NAMALWA (cell line): ENCODE data around the gene PLK2.
A peak's percentile ranks its signal among the peaks of the same experiment; 100 is the strongest.

Experiments used
- DNase-seq: peaks from one replicate; pipeline ENCODE4 v3.0.0-alpha.2; 2015; ENCODE audit warnings: low spot score

PLK2 gene

DNA sequence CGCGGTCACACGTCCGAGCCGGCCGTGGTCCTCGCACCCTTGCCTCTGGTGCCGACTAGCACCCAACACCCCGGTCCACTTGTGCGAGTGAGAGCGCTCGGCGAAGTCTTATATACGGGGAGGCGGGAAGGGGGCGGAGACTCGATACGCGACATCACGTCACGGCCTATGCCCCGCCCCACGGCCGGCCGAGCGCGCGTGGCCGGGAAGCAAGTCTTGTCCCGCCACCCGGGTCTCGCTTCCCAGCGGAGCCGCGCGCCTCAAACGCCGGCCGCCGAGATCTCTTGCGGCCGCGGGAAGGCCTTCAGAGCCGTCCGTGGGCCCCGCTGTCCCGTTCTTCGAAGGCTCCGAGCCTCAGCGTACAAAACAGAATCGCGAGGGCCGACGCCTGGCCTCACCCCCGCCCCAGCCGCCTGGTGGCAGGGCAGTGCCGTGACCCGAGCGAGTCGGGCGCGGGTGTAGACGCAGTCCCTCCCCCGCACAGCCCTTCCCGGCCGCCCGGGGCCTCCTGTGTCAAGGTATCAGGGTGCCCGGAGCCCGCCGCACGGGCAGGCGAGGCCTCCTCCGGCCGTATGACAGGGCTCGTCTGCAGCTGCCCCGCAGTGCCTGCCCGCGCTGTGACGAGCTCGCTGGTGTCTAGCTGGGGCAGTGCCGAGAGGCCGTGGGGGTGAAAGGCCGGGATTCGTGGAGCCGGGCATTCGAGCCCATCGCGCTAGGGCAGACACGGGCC, at the start of gene PLK2:
Gene PLK2, minus strand, starts transcription at position 85 of the 730 bp plus-strand sequence. CDS start 127 bp downstream, outside the sequence.
- DNase-seq, result no peak

DNA sequence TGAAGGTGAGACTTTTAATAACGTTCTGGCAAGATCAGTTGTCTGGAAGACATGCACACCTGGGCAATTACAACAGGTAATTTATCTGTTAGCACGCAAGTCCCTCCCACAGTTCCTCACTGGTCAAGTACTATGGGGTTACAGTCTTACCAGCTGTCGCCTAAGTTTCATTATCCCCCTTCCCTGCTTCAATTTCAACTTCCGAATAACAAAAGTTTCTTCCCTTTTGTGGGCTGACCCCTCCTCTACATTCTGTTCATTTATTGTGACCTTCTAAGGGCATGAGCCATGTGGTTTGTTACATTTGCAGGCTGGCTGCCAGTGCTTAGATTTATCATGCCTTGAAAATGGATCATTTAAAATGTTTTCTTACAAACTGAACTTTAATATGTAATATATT, 47.8 kb upstream of the PLK2 start:
- no peak for DNase-seq

DNA sequence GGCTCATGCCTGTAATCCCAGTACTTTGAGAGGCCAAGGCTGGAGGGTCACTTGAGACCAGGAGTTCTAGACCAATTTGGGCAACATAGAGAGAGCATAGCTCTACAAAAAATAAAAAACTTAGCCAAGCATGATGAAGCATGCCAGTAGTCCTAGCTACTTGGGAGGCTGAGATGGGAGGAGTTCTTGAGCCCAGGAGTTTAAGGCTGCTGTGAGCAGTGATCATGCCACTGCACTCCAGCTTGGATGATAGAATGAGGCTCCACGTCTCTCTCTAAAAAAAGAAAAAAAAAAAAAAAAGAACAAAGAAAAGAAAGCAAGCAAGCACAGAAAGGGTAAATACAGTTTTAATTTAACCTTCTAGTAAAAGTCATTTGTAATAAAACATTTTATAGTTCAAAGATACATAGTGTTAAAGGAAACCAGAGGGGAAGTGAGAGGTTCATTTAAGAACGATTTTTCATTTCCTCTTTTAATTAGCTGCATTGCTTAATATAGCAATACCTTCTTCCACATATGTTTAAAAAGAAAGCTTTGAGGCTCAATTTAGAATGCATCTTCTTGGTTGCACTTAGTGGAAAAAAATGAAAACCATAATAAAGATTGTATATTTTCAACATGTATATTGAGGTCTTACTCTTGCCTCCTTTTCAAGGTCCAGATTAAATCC, 46.2 kb upstream of the PLK2 start:
- DNase-seq, result no peak

DNA sequence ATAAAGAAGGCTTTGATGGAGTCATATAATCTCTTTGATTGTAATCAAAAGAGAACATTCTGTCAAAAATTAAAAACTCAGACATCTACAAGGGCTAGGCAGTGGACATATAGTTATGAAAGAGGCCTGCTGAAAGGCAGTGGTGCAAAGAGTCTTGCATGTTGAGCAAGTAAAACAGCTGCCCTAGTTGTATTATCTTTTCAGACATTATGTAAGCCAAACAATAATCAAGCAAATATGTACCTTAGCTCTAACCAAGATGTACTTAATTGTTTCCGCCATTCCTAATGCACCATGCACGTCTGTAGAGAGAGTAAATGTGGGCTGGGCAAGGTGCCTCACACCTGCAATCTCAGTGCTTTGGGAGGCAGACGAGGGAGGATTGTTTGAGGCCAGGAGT, 45.6 kb upstream of the PLK2 start:
- DNase-seq, result no peak

DNA sequence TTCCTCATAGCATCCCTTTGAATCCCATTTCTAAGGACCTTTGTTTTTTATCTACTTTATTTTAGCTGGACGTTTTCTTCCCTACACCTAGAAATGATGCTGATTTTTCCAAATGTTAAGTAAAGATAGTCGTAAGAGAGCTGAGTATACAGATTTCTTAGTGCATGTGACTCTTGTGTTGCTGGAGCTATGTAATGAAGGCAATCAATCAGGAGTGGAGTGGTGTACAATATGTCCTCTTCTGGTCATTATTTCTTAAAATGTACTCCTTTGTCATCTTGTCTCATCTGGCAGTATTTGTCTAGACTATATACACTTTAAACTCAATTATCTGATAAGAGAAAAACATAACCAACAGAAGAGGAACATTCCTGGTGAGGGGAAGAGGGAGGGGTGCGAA, 44.9 kb upstream of the PLK2 start:
- no peak for DNase-seq

DNA sequence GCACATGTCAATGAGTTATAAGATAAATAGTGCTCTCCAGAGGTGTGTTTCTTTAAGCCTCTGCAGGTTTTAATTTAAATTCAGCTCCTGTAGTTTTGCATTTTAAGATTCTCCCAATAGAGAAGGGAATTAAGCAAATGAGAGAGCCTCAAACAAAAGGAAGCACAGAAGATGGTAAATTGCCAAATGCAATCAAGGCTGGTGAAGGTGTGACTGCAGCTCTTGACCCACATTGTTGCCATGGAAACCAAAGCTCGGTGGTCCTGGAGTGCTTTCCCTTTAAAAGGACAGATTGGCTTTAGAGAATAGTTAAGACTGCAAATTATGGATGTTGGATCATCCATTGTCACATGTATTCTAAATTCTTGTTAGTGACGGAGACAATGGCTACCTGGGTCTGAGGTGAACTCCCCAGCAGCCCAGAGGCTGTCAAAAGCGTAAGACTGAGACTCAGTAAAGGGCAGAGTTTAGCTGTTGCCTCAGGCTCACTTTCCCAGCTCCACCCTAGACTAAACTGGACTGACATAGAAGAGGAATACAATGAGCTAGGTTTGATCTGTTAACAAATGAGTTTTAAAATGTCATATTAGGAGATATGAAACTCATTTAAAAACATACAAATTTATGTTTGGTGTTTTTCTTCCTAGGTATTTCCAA, 43.6 kb upstream of the PLK2 start:
- no peak for DNase-seq

DNA sequence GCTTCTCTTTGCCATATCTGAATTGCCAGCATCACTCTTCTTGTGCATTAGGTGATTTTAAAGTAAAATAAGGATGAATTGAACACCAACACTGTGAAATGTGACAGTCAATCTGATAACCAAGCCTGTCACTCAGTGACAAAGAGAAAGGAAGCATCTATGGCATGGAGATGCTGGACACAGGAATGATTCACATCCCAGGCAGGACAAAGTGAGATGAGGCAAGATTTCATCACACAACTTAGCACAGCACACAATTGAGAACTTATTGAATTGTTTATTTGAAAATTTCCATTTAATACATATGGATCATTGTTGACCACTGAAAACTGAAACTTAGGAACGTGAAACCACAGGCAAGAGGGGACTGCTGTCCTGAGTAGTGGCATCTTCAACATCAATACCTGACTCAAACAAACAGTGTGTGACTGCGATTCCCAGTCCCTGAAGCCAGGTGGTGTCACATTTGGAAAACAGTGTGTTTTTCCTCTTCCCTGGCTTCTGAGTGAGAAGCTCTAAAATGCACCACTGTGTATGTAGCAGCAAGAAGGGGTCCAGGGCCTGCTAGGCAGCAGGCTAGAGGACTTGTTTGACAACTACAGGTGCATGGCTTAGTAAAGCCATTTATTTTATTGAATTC, 42.0 kb upstream of the PLK2 start:
- no peak for DNase-seq

DNA sequence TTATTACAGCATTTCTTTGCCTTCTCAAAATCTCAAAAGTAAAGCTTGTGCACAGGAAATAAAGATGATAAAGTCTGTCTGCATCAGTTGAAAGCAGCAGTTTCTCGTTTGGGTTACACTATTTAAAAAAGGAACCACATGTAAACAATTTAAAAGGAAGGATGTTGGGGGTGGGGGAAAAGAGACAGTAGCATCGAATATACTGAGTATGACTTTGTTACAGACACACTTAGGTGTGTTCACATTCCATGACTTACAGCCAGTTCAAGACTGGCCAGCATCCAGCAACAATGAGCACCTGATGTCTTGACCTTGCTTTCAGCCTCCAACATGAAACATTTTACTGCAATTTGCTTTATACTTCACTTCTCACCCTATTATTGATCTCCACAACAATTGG, 40.1 kb upstream of the PLK2 start:
- DNase-seq, result no peak

DNA sequence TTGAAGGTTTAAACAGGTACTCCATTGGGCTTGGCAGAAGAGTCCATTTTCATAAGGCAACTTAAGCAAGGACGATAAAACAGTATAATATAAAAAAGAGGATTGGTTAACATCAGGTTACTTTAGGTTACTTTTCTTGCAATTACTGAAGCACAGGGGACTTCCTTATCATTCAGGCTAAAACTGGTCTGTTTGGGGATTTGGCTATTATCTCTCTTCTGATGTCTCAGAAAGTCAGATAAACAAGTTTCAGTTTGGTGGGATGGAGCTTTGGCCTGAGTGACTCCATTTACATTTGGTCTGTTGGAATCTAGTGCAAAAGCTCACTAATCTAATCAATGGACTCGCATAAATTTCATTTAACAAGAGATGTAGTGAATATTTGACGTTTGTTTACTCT, 39.3 kb upstream of the PLK2 start:
- no peak for DNase-seq

DNA sequence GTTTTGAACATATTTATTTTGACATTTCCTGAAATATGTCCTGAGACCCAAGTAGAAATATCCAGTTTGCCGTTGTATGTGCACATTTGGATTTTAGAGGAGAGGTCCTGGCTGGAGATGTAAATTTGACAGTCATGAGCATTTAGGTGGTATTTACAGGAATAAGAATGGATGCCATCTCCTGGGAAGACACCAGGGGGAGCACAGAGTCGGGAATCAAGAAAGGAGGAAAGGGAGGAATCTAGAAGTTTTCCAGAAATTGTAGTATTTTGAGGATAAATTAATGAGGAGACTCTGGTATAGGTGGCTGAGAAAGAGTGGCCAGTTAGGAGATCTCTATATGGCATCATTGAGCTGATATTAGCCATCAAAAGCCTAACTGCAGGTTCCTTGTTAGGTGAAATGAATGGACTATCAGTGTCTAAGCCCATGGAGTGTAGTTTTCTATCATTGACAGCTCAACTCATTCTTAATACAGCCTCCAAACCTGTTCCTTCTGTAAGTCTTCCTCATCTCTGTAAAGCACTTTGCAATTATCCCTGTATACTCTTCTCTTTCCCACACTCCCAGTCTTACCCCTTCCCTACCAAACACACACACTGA, 38.6 kb upstream of the PLK2 start:
- DNase-seq, result no peak

DNA sequence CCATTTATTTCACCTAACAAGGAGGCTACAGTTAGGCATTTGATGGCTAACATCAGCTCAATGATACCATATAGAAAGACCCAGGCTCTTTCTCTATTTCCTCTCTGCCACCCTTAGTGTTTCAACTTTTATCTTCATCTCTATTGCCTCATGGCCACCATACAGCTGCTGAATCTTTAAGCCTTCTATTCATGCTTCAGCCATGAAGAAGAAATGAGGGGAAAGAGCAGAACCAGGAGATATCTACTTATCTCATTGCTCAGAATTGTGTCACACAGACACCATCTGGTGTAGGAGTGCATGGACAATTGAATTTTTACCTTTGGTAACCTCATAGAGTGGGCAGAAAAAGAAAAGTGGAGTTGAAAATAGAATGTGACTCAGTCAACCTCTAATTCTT, 38.0 kb upstream of the PLK2 start:
- DNase-seq, result no peak

DNA sequence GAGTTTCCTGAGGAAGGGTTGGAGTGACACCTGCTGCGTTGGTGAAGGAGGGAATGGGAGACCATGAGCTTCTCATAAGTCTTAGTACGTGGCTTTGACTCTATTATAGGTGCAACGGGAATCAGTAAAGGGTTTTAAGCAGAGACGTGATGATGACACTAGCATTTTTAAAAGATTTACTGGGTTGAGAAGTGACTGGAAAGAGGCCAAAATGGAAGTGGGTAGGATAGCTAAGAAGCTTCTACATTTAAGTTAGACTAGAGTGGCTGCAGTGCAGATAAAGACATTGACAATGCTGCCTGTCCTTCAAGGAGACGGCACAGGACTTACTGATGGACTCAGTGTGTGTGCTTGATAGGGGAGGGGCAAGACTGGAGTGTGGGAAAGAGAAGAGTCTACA, 37.5 kb upstream of the PLK2 start:
- DNase-seq, result no peak

DNA sequence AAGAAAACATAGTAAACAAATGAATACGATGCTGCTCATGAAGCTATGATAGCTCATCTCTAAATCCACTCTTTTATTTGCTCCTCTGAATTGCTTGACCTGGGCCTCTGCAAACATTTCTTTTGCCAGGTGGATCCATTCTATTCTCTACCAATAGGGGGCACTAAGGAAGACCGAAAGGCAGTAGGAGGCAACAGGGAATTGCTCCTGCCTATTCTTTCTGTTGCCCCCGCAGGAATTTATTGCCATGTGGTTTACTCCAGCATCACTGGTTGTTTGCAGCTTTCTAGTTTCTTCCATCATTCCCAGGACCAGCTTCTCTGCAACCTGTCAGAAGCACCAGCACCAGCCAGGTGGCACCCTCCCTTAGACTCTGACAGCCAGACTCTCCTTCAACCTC, 36.6 kb upstream of the PLK2 start:
- no peak for DNase-seq

DNA sequence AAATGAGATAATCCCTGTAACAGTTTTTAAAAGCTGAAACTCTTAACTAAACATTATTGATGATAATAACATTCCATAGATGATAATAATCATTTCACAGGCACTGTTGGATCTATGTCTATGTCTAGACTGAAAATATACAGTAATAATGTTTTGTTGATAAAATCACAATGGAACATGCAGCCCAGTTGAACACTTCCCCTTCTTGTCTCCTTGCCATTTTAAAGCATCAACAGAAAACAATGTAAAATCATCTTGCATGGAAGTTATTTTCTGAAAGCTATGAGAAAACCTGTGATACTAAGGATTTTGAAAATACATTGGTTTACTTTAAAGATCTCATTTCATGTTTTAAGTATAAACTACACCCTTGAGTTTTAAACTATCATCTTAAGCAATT, 33.3 kb upstream of the PLK2 start:
- DNase-seq, result no peak

DNA sequence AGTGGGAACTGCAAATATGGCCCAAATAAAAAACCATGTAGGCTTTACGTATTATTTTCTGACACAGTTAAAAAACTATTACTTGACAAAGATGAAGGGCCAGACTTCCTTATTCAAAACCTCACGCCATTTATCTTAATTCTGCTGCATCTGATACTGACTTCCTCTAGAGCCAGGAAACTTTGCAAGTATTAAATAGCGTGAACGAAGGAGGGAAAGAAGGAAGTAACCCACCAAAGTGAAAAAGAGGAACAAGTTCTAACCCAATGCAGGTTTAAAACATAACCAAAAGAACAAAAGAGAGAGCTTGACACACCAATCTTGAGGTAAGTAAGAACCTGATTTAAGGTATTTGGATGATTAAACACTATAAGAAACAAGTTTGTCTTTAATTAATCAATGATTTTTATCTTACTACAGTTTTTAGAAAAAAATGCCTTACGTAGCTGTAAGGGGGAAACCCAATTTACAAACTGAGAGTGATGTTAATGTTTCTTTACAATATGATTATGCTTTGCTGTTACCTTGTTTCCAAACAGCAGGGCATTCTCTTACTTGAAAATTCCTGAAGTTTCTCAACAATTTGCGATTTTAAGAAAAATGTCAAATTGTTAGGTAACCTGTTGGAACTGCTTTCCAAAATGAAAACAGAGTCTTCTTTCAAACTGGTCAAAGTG, 31.5 kb upstream of the PLK2 start, which contains the start of gene GAPT:
Gene GAPT, plus strand, starts transcription at position 220 of the 677 bp plus-strand sequence. CDS start 3,102 bp downstream, outside the sequence.
- DNase-seq, result peak; percentile 12

DNA sequence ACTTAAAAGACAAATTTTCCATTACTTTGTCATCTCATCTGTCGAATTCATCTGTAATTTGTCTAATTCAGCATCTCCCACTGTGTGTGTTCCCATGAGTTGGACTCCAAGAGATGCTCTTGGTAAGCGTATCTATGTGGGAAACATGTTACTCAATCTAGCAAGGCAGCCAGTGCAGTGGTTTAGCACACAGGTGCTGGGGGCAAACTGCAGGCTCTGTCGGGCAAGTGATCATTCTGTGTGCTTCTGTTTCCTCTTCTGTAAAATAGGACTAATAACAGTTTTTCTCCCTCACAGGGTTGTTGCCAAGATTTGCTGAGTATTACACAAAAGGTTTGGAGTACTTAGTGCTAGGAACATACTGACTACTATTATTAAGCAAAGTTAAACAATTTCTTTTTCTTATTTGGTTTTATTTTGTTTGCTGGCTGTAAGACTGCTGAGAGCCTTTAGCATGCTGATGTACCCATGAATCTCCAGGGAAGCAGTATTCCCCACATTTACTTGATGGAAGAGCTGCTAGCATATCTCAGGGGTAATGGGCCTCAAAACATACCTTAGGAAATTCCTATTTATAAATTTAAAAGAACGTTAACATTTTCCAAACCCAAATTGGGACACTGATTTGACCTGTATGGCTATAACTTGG, 30.6 kb upstream of the PLK2 start:
- no peak for DNase-seq

DNA sequence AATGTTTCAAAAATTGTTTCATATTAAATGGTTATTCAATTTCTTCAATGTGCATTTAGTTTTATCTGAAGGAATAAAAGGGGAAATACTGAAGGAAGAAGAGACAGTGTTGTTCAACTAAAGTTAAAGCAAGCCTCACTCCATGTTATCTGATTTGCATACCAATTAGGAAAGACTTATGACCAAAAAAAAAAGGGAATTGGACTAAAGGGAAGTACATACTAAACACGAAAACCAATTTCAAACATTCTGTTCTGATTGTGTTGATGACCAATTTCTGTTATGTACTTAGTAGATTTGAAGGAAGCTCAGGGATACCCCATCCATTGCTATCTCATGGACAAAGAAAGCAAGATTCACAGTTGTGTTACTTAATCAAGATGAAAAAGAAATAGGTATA, 26.4 kb upstream of the PLK2 start:
- no peak for DNase-seq

DNA sequence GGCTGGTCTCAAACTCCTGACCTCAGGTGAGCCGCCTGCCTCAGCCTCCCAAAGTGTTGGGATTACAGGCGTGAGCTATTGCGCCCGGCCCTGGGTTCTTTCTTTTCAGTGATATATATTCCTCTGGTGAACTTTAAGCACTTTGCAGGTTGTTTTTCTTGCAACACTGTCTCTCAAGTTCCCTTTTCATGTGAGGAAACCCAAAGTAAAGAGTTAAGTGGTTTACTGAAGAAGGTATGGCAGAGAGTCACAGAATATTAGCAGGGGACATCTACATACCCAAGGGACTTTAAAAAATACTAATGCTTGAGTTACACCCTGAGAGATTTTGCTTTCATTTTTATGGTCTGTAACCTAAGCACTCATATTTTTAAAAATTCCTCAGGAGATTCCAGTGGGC, 24.6 kb upstream of the PLK2 start:
- DNase-seq, result no peak

DNA sequence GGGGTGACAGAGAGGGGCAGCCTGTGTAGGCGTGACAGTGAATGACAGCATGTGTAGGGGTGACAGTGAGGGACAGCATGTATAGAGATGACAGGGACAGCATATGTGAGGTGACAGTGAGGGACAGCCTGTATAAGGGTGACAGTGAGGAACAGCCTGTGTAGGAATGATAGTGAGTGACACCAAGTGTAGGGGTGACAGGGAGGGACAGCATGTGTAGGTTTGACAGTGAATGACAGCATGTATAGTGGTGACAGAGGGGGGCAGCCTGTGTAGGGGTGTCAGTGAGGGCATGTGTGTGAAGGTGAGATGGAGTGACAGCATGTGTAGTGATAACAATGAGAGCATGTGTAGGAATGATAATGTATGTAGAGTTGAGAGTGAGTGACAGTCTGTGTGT, 22.6 kb upstream of the PLK2 start:
- no peak for DNase-seq

DNA sequence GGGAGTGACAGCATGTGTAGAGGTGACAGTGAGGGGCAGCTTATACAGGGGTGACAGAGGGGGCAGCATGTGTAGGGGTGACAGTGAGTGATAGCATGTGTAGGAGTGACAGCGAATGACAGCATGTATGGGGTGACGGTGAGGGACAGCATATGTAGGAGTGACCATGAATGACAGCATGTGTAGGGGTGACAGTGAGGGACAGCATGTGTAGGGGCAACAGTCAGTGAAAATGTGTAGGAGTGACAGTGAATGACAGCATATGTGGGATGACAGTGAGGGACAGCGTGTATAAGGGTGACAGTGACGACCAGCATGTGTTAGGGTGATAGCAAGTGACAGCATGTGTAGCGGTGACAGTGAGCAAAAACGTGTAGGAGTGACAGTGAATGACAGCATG, 21.9 kb upstream of the PLK2 start:
- DNase-seq, result no peak

DNA sequence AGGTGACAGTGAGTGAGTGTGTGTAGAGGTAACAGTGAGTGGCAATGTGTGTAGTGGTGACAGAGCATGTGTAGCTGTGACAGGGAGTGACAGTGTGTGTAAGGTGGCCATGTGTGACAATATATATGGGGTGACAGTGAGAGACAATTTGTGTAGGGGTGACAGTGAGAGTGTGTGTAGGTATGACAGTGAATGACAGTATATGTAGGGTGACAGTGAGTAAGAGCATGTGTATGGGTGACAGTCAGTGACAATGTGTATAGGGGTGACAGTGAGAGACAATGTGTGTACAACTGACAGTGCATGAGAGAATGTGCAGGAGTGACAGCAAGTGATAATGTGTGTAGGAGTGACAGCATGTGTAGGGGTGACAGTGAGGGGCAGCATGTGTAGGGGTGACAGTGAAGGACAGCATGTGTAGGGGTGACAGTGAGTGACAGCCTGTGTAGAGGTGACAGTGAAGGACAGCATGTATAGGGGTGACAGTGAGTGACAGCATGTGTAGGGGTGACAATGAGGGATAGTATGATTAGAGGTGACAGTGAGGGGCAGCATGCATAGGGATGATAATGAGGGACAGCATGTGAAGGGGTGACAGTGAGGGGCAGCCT, 21.3 kb upstream of the PLK2 start:
- DNase-seq, result no peak
